ENCODE measurements around the gene KIF20A.

Gene KIF20A

GRCh38 chr5:138233280-138233679 is 54.4 kb downstream of the KIF20A start:
- no peak for TF ChIP-seq POLR2AphosphoS5 (IDR thresholded peaks at IDR 0.05; ENCODE audit: low read depth, low read length)
- TF ChIP-seq POLR2A (IDR thresholded peaks at IDR 0.05; ENCODE audit: low read depth, low read length), result no peak
- TF ChIP-seq TAF1 (IDR thresholded peaks at IDR 0.05; ENCODE audit: borderline replicate concordance, low read depth, low read length), result no peak
- FAIRE-seq, result no peak

DNA sequence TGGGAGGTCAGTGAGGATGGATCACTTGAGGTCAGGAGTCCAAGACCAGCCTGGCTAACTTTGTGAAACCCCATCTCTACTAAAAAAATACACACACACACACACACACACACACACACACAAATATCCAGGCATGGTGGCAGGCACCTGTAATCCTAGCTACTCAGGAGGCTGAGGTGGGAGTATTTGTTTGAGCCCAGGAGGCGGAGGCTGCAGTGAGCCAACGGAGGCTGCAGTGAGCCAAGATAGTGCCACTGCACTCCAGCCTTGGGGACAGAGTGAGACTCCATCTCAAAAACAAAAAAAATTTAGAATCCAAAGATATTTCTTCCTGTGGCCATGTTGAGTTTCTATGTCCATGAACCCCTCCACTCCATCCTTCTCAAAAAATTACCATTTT is 55.7 kb downstream of the KIF20A start:
- no peak for FAIRE-seq
- no peak for TF ChIP-seq TAF1 (IDR thresholded peaks at IDR 0.05; ENCODE audit: borderline replicate concordance, low read depth, low read length)
- TF ChIP-seq POLR2A (IDR thresholded peaks at IDR 0.05; ENCODE audit: low read depth, low read length), result no peak
- TF ChIP-seq POLR2AphosphoS5 (IDR thresholded peaks at IDR 0.05; ENCODE audit: low read depth, low read length), result no peak
- DNase-seq (ENCODE audit: insufficient read length), result no peak

More at GRCh38 chr5:138233280-138233679, 54.4 kb downstream of the KIF20A start:
- no peak for DNase-seq (ENCODE audit: insufficient read length)

Data from GM12892 (cell line).